Lower lobe of right lung (tissue), 2 donors: ENCODE data around the gene RNASE7. TPM values are rescaled to one million over a fixed set of nuclear protein-coding genes. Genes with fewer than 3 reads are reported as not detected.

Experiments used
- ATAC-seq, 2 donors: fragments of 200-7000 bp; cut with Tn5 transposase; one replicate each; pipeline ENCODE4 v1.9.1; 2020 to 2022; ENCODE audit warnings: mild to moderate bottlenecking in 2 of 2, moderate library complexity in 2 of 2
- DNase-seq: peaks from one replicate; pipeline ENCODE4 v3.0.0-alpha.2; 2020
- H3K27ac ChIP-seq: fragments of 200-600 bp; one replicate; pipeline ENCODE4 v1.8.0; 2022
- H3K27me3 ChIP-seq: fragments of 200-600 bp; one replicate; pipeline ENCODE4 v1.8.0; 2022; ENCODE audit warnings: low read depth
- H3K36me3 ChIP-seq: fragments of 200-600 bp; one replicate; pipeline ENCODE4 v1.8.0; 2022; ENCODE audit warnings: mild to moderate bottlenecking
- H3K4me1 ChIP-seq: fragments of 200-600 bp; one replicate; pipeline ENCODE4 v1.8.0; 2022
- H3K4me3 ChIP-seq: fragments of 200-600 bp; one replicate; pipeline ENCODE4 v1.8.0; 2022; ENCODE audit warnings: mild to moderate bottlenecking
- H3K9me3 ChIP-seq: fragments of 200-600 bp; one replicate; pipeline ENCODE4 v1.8.0; 2022
- CTCF ChIP-seq: fragments of 200-600 bp; IDR thresholded peaks from one replicate; pipeline ENCODE4 v1.8.0; 2022; ENCODE audit warnings: antibody characterized with exemption, mild to moderate bottlenecking
- intact Hi-C: fragments of 100-400 bp; cut with DNase I; formaldehyde crosslinking; loops from one replicate; pipeline ENCODE4 v1.11.0; 2022
- total RNA-seq: library from RNA; stranded (reverse); fragmentation: NEBNext Ultra II Directional; extraction: Animal tissue kit (Norgen Biotek cat#: 25700); gene quantifications from one replicate; pipeline ENCODE4 v1.2.1, GENCODE V29; 2021
- donor health status: DM: no; HTN: yes; CAD: no; lungs with severe emphysema.

The RNASE7 gene
- total RNA-seq, 1 donor from 2014 or later: not detected

GRCh38 chr14:21034707-21035106 is 7.5 kb upstream of the RNASE7 start, which contains the start of gene RNASE13:
Gene RNASE13 (minus strand): TSS chr14:21034807. CDS start chr14:21034288, 519 bp downstream.
- H3K4me1 ChIP-seq: peaks cover 18% of the 10 kb centered on the region
- no peaks in the 10 kb centered on the region for H3K27me3 ChIP-seq
- no peak for ATAC-seq
- intact Hi-C loops: no loop called here
- no peak within 1 kb of the TSS for H3K4me3 ChIP-seq
- H3K9me3 ChIP-seq: no peaks in the 10 kb centered on the region
- TF ChIP-seq CTCF: no peak
- H3K36me3 ChIP-seq: no peaks in the 10 kb centered on the region
- no peak within 1 kb of the TSS for H3K27ac ChIP-seq
- no peak for DNase-seq

GRCh38 chr14:21036751-21037150 is 5.4 kb upstream of the RNASE7 start:
- DNase-seq: no peak

GRCh38 chr14:21037156-21037555 is 5.0 kb upstream of the RNASE7 start:
- no peaks in the 10 kb centered on the region for H3K27me3 ChIP-seq
- H3K36me3 ChIP-seq: no peaks in the 10 kb centered on the region
- ATAC-seq (no peak), DNase-seq (no peak)
- peaks cover 26% of the 10 kb centered on the region for H3K4me1 ChIP-seq
- TF ChIP-seq CTCF: no peak
- no peak overlapping the region for H3K27ac ChIP-seq
- H3K4me3 ChIP-seq: no peak overlapping the region
- intact Hi-C loops: no loop called here
- H3K9me3 ChIP-seq: no peaks in the 10 kb centered on the region

More at GRCh38 chr14:21036751-21037150, 5.4 kb upstream of the RNASE7 start:
- H3K36me3 ChIP-seq: no peaks in the 10 kb centered on the region
- H3K4me3 ChIP-seq: no peak overlapping the region
- no peaks in the 10 kb centered on the region for H3K9me3 ChIP-seq
- H3K4me1 ChIP-seq: peaks cover 26% of the 10 kb centered on the region
- H3K27me3 ChIP-seq: no peaks in the 10 kb centered on the region
- H3K27ac ChIP-seq: no peak overlapping the region
- ATAC-seq: no peak
- TF ChIP-seq CTCF: no peak
- intact Hi-C loops: no loop called here

- H3K27me3 ChIP-seq: no peaks in the 10 kb centered on the region
- intact Hi-C loops: no loop called here
- H3K27ac ChIP-seq: peak overlapping the region; percentile 68
- H3K4me3 ChIP-seq: peak overlapping the region; percentile 6
- no peaks in the 10 kb centered on the region for H3K9me3 ChIP-seq
- TF ChIP-seq CTCF: no peak
- ATAC-seq: peak; percentile 78 to 83
- peak; percentile 62 for DNase-seq
- peaks cover 38% of the 10 kb centered on the region for H3K4me1 ChIP-seq
- H3K36me3 ChIP-seq: no peaks in the 10 kb centered on the region
These were observed 3.4 kb upstream of the RNASE7 start for GRCh38 chr14:21038441-21039422.

DNA sequence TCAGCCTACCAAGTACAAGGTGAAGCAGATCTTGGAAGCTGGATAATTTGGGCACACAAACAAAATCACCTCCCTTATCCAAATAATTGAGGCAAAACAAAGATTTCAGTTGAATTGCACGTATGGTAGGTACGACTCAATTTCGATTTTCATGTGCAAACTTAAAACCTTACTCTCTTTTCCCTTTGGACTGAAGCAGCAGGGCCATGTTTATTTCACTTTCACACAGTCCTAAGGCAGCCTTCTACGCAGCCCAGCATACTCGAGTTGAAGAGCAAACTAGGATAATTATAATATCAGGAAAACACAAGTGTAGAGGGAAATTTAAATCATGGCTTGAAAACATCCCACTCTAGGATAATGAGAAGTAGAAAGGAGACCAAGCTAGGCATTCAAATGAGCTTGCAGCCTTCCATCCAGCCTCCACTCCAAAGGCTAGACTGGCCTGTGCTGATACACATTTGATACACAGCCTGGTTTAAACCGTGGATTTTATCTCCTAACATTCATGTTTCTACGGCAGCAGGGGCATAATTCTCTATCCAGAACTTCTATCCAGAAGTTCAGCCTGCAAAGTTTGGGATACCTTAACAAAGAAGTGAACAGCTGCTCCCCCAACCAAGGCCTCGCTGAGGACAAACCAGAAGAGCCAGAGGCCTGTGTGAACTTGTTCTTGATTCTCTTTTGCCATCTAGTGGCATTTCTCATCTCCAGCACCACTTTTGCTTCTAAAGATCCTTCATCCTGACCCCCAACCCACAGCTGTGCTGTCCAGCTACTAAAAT is 2.4 kb upstream of the RNASE7 start:
- no peak for DNase-seq
- Histone ChIP-seq H3K4me1 (peaks cover 47% of the 10 kb centered on the region), H3K36me3 (no peaks in the 10 kb centered on the region), H3K27me3 (no peaks in the 10 kb centered on the region), H3K27ac (peak overlapping the region; percentile 68), H3K9me3 (no peaks in the 10 kb centered on the region), H3K4me3 (peak overlapping the region; percentile 6)
- ATAC-seq: peak; percentile 53 to 68
- intact Hi-C loops: no loop called here
- TF ChIP-seq CTCF: peak; percentile 64
